ENCODE measurements around the gene C18orf32.
"Not testable (repeated sequence)": the region's sequence is repeated elsewhere in the genome, so short reads cannot be mapped to it uniquely, and the experiment has no call there.

The C18orf32 gene

DNA sequence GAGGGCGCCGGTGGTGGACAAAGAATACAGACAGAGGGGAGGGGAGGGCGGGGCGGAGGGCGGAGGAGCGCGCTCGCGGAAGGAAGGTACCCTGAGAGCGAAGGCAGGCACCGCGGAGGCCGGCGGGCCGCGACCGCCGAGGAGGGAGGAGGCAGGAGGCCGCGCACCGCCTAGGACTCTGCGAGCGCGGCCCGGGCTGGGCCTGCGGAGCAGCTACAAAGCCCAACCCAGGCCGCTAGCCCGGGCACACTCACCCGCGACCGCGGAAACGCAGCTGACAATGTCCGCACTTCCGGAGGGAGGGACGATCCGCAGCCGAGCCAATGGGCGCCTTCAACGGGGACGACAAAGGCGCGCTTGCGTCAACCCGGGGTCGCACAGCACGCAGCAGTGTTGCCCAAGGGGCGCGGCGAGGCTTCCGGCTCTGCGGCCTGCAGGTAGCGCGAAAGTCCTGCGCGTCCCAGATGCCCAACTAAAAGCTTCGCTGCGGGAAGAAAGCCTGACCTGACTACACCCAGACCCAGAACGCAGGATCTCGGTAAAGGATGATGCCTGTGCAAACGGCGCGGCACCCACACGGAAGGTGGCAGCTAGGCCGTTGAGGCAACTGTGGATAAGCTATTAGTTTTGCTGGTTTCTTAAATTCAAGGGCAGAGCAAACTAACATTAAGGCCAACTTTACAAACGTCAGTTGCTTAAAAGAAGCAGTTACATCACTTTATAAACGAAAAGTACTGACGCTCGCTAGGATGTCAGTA lies at the start of gene C18orf32:
Gene C18orf32 (minus strand): TSS at position 282 of the 758 bp plus-strand sequence. CDS start 3,486 bp downstream, outside the sequence.
- Histone ChIP-seq H3K36me3 (ENCODE audit: insufficient read depth, low read length) (peaks cover 57% of the 10 kb centered on the region), H3K4me3 (peak within 1 kb of the TSS; percentile 86), H3K9ac (ENCODE audit: insufficient read length) (peak within 1 kb of the TSS; percentile 88), H3K27ac (peak within 1 kb of the TSS; percentile 82), H3K9me3 (ENCODE audit: low read depth, low read length) (no peaks in the 10 kb centered on the region)
- no peak for TF ChIP-seq FOXP2 (optimal IDR thresholded peaks at IDR 0.05; ENCODE audit: control extremely low read depth, extremely low read length, insufficient read depth)
- TF ChIP-seq POLR2AphosphoS5 (IDR thresholded peaks at IDR 0.05; ENCODE audit: borderline replicate concordance, low read depth, low read length) = peak; percentile 94
- TF ChIP-seq EZH2 (IDR thresholded peaks at IDR 0.05) = no peak
- DNase-seq (ENCODE audit: low read depth, low spot score) = peak; percentile 42

- no peaks in the 10 kb centered on the region for H3K36me3 ChIP-seq (ENCODE audit: insufficient read depth, low read length)
Measured at GRCh38 chr18:49534846-49535601, 48.0 kb upstream of the C18orf32 start.

DNA sequence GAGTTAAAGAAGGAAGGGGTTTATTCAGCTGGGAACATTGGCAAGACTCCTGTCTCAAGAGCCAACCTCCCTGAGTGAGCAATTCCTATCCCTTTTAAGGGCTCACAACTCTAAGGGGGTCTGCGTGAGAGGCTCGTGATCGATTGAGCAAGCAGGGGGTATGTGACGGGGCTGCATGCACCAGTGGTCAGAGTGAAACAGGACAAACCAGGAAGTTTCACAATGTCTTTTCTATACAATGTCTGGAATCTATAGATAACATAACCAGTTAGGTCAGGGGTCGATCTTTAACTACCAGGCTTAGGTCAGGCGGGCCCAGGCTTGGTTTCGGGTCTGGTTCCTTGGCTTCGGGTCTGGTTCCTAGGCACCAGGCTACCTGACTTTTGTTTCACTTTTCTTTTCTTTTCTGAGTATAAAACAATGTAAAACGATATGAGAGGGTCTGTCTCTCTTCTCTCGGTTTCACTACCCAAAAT lies 44.7 kb upstream of the C18orf32 start:
- H3K9me3 ChIP-seq (ENCODE audit: low read depth, low read length) = no peaks in the 10 kb centered on the region
- DNase-seq (ENCODE audit: low read depth, low spot score) = no peak
- H3K27ac ChIP-seq = no peak overlapping the region
- no peak for TF ChIP-seq POLR2AphosphoS5 (IDR thresholded peaks at IDR 0.05; ENCODE audit: borderline replicate concordance, low read depth, low read length)
- no peak for TF ChIP-seq EZH2 (IDR thresholded peaks at IDR 0.05)
- no peak for TF ChIP-seq FOXP2 (optimal IDR thresholded peaks at IDR 0.05; ENCODE audit: control extremely low read depth, extremely low read length, insufficient read depth)
- H3K4me3 ChIP-seq = no peak overlapping the region
- no peaks in the 10 kb centered on the region for H3K36me3 ChIP-seq (ENCODE audit: insufficient read depth, low read length)
- H3K9ac ChIP-seq (ENCODE audit: insufficient read length) = no peak overlapping the region

More at GRCh38 chr18:49534846-49535601, 48.0 kb upstream of the C18orf32 start:
- DNase-seq (ENCODE audit: low read depth, low spot score) = no peak
- H3K9ac ChIP-seq (ENCODE audit: insufficient read length) = no peak overlapping the region
- no peaks in the 10 kb centered on the region for H3K9me3 ChIP-seq (ENCODE audit: low read depth, low read length)
- TF ChIP-seq EZH2 (IDR thresholded peaks at IDR 0.05) (no peak), FOXP2 (optimal IDR thresholded peaks at IDR 0.05; ENCODE audit: control extremely low read depth, extremely low read length, insufficient read depth) (no peak), POLR2AphosphoS5 (IDR thresholded peaks at IDR 0.05; ENCODE audit: borderline replicate concordance, low read depth, low read length) (no peak)
- H3K27ac ChIP-seq = no peak overlapping the region
- no peak overlapping the region for H3K4me3 ChIP-seq

DNA sequence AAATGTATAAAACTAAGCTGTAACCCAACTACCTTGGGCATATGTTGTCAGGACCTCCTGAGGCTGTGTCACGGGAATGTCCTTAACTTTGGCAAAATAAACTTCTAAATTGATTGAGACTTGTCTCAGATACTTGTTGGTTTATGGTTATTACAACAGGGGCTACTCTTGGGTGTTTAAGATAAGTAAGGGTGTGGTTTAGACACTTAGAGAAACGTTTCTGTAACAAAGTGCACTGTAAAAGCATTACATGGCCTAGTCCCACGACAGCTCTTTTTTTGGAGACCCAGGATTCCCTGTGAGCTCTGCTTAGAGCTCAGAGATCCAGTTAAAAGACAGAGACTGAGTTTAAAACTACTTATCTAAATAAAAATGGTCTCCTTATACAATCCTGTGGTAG lies 42.6 kb upstream of the C18orf32 start:
- H3K9ac ChIP-seq (ENCODE audit: insufficient read length) = no peak overlapping the region
- TF ChIP-seq EZH2 (IDR thresholded peaks at IDR 0.05) (no peak), FOXP2 (optimal IDR thresholded peaks at IDR 0.05; ENCODE audit: control extremely low read depth, extremely low read length, insufficient read depth) (no peak), POLR2AphosphoS5 (IDR thresholded peaks at IDR 0.05; ENCODE audit: borderline replicate concordance, low read depth, low read length) (no peak)
- no peaks in the 10 kb centered on the region for H3K36me3 ChIP-seq (ENCODE audit: insufficient read depth, low read length)
- no peak overlapping the region for H3K27ac ChIP-seq
- H3K9me3 ChIP-seq (ENCODE audit: low read depth, low read length) = no peaks in the 10 kb centered on the region
- H3K4me3 ChIP-seq = no peak overlapping the region
- DNase-seq (ENCODE audit: low read depth, low spot score) = no peak

- no peak overlapping the region for H3K9ac ChIP-seq (ENCODE audit: insufficient read length)
- TF ChIP-seq FOXP2 (optimal IDR thresholded peaks at IDR 0.05; ENCODE audit: control extremely low read depth, extremely low read length, insufficient read depth) (no peak), EZH2 (IDR thresholded peaks at IDR 0.05) (no peak), POLR2AphosphoS5 (IDR thresholded peaks at IDR 0.05; ENCODE audit: borderline replicate concordance, low read depth, low read length) (no peak)
- no peak overlapping the region for H3K27ac ChIP-seq
- H3K36me3 ChIP-seq (ENCODE audit: insufficient read depth, low read length) = no peaks in the 10 kb centered on the region
- H3K4me3 ChIP-seq = no peak overlapping the region
- no peak for DNase-seq (ENCODE audit: low read depth, low spot score)
- H3K9me3 ChIP-seq (ENCODE audit: low read depth, low read length) = no peaks in the 10 kb centered on the region
Measured at GRCh38 chr18:49527631-49528327, 40.7 kb upstream of the C18orf32 start.

GRCh38 chr18:49525981-49526380 lies 38.9 kb upstream of the C18orf32 start:
- no peak overlapping the region for H3K27ac ChIP-seq
- H3K9me3 ChIP-seq (ENCODE audit: low read depth, low read length) = no peaks in the 10 kb centered on the region
- H3K36me3 ChIP-seq (ENCODE audit: insufficient read depth, low read length) = no peaks in the 10 kb centered on the region
- H3K9ac ChIP-seq (ENCODE audit: insufficient read length) = no peak overlapping the region
- TF ChIP-seq FOXP2 (optimal IDR thresholded peaks at IDR 0.05; ENCODE audit: control extremely low read depth, extremely low read length, insufficient read depth) (no peak), POLR2AphosphoS5 (IDR thresholded peaks at IDR 0.05; ENCODE audit: borderline replicate concordance, low read depth, low read length) (no peak), EZH2 (IDR thresholded peaks at IDR 0.05) (no peak)
- no peak overlapping the region for H3K4me3 ChIP-seq
- DNase-seq (ENCODE audit: low read depth, low spot score) = no peak

DNA sequence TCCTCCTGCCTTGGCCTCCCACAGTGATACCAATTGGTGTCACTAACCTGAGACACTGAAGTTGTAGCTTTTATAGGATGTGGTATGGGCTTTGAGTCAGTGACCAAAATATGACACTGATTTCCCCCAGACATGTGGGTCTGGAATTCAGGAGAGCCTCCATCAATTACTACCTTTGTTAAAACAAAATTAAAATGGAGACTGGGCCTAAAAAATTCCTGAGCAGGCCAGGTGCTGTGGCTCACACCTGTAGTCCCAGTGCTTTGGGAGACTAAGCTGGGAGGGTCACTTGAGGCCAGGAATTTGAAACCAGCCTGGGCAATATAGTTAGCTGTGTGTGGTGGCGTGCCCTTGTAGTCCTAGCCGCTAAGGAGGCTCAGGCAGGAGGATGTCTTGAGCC lies 37.9 kb upstream of the C18orf32 start:
- Histone ChIP-seq H3K27ac (no peak overlapping the region), H3K36me3 (ENCODE audit: insufficient read depth, low read length) (no peaks in the 10 kb centered on the region), H3K9ac (ENCODE audit: insufficient read length) (no peak overlapping the region), H3K4me3 (no peak overlapping the region), H3K9me3 (ENCODE audit: low read depth, low read length) (no peaks in the 10 kb centered on the region)
- no peak for DNase-seq (ENCODE audit: low read depth, low spot score)
- TF ChIP-seq EZH2 (IDR thresholded peaks at IDR 0.05) (no peak), FOXP2 (optimal IDR thresholded peaks at IDR 0.05; ENCODE audit: control extremely low read depth, extremely low read length, insufficient read depth) (no peak), POLR2AphosphoS5 (IDR thresholded peaks at IDR 0.05; ENCODE audit: borderline replicate concordance, low read depth, low read length) (no peak)

- Histone ChIP-seq H3K27ac (no peak overlapping the region), H3K4me3 (no peak overlapping the region), H3K36me3 (ENCODE audit: insufficient read depth, low read length) (no peaks in the 10 kb centered on the region), H3K9me3 (ENCODE audit: low read depth, low read length) (no peaks in the 10 kb centered on the region), H3K9ac (ENCODE audit: insufficient read length) (no peak overlapping the region)
- DNase-seq (ENCODE audit: low read depth, low spot score) = no peak
- no peak for TF ChIP-seq POLR2AphosphoS5 (IDR thresholded peaks at IDR 0.05; ENCODE audit: borderline replicate concordance, low read depth, low read length)
Measured at GRCh38 chr18:49524349-49524748, 37.3 kb upstream of the C18orf32 start.

- not testable (repeated sequence) for H3K36me3 ChIP-seq (ENCODE audit: insufficient read depth, low read length); H3K9ac ChIP-seq (ENCODE audit: insufficient read length); DNase-seq (ENCODE audit: low read depth, low spot score); H3K9me3 ChIP-seq (ENCODE audit: low read depth, low read length); H3K27ac ChIP-seq; H3K4me3 ChIP-seq
Measured at GRCh38 chr18:49523580-49524093, 36.6 kb upstream of the C18orf32 start.

Data from SK-N-MC (cell line).